ENCODE data around the gene ATP2C2.

The ATP2C2 gene

DNA sequence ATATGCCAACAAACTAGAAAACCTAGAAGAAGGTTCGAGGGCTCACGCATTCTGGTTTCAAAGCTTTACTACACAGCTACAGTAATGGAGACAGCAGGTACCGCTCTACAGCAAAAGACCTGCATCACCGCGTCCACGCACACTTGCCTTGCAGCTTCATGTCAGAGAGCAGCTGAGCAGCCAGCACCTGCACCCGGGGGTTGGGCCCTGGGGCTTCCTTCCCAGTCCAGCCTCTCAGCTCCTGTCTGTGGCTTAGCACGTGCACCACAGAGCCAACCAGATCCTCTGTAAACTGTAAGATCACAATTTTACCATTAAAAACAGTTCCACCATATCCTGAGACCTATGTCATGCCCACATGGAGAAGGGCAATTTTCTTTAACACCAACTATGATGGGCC is 120.8 kb downstream of the ATP2C2 start:
- Histone ChIP-seq H3K9me2 (replicated peaks; ENCODE audit: insufficient read depth, low read length) (no peaks in the 10 kb centered on the region), H3F3A (ENCODE audit: insufficient read depth) (no peaks in the 10 kb centered on the region), H3K27me3 (ENCODE audit: low read length) (no peaks in the 10 kb centered on the region), H3K4me2 (ENCODE audit: low read depth, low read length, poor library complexity, severe bottlenecking) (no peak overlapping the region), H3K36me3 (ENCODE audit: low read length) (peaks cover 15% of the 10 kb centered on the region), H3K4me3 (ENCODE audit: insufficient read depth, low read length, poor library complexity, severe bottlenecking) (no peak overlapping the region), H3K9ac (ENCODE audit: low read length) (no peak overlapping the region), H3K27ac (ENCODE audit: low read depth, low read length) (no peak overlapping the region), H3K79me2 (ENCODE audit: insufficient read depth, low read length) (no peaks in the 10 kb centered on the region), H4K20me1 (ENCODE audit: low read depth, low read length) (no peaks in the 10 kb centered on the region), H2AFZ (ENCODE audit: low read depth, low read length, severe bottlenecking) (no peak overlapping the region), H3K9me3 (ENCODE audit: insufficient read depth, low read length) (peaks cover 12% of the 10 kb centered on the region)
- no peak for TF ChIP-seq EZH2phosphoT487 (conservative IDR thresholded peaks at IDR 0.05; ENCODE audit: low read length)
- TF ChIP-seq, protein P1, sequence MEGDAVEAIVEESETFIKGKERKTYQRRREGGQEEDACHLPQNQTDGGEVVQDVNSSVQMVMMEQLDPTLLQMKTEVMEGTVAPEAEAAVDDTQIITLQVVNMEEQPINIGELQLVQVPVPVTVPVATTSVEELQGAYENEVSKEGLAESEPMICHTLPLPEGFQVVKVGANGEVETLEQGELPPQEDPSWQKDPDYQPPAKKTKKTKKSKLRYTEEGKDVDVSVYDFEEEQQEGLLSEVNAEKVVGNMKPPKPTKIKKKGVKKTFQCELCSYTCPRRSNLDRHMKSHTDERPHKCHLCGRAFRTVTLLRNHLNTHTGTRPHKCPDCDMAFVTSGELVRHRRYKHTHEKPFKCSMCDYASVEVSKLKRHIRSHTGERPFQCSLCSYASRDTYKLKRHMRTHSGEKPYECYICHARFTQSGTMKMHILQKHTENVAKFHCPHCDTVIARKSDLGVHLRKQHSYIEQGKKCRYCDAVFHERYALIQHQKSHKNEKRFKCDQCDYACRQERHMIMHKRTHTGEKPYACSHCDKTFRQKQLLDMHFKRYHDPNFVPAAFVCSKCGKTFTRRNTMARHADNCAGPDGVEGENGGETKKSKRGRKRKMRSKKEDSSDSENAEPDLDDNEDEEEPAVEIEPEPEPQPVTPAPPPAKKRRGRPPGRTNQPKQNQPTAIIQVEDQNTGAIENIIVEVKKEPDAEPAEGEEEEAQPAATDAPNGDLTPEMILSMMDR (IDR thresholded peaks at IDR 0.05; ENCODE audit: insufficient read depth, low read length, poor library complexity, severe bottlenecking) = no peak

DNA sequence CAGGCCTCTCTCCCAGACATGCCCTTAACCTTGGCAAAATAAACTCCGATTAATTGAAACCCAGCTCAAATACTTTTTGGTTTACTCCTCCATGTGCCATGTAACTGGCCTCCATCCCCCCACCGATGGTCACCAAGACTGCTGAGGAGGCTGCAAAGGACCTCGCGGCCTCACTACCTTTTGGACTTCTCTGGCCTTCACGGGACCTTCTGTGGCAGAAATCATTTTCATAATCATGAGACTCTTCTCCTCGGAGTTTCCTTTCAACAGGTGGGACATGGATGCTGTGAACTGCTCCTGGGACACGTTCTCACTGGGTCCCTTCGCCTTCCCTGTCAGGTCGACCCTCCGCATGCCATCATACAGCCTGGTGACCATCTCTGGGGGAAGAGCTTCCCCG is 127.2 kb downstream of the ATP2C2 start:
- H3K27me3 ChIP-seq (ENCODE audit: low read length) = no peaks in the 10 kb centered on the region
- no peak overlapping the region for H2AFZ ChIP-seq (ENCODE audit: low read depth, low read length, severe bottlenecking)
- no peak overlapping the region for H3K4me2 ChIP-seq (ENCODE audit: low read depth, low read length, poor library complexity, severe bottlenecking)
- H3K9ac ChIP-seq (ENCODE audit: low read length) = no peak overlapping the region
- no peaks in the 10 kb centered on the region for H3K9me2 ChIP-seq (replicated peaks; ENCODE audit: insufficient read depth, low read length)
- no peaks in the 10 kb centered on the region for H4K20me1 ChIP-seq (ENCODE audit: low read depth, low read length)
- no peak overlapping the region for H3K4me3 ChIP-seq (ENCODE audit: insufficient read depth, low read length, poor library complexity, severe bottlenecking)
- no peak overlapping the region for H3K27ac ChIP-seq (ENCODE audit: low read depth, low read length)
- no peak for TF ChIP-seq EZH2phosphoT487 (conservative IDR thresholded peaks at IDR 0.05; ENCODE audit: low read length)
- TF ChIP-seq, protein P1 (IDR thresholded peaks at IDR 0.05; ENCODE audit: insufficient read depth, low read length, poor library complexity, severe bottlenecking) = no peak
- H3K36me3 ChIP-seq (ENCODE audit: low read length) = peaks cover 26% of the 10 kb centered on the region
- H3K79me2 ChIP-seq (ENCODE audit: insufficient read depth, low read length) = no peaks in the 10 kb centered on the region
- no peaks in the 10 kb centered on the region for H3F3A ChIP-seq (ENCODE audit: insufficient read depth)
- H3K9me3 ChIP-seq (ENCODE audit: insufficient read depth, low read length) = peaks cover 12% of the 10 kb centered on the region

DNA sequence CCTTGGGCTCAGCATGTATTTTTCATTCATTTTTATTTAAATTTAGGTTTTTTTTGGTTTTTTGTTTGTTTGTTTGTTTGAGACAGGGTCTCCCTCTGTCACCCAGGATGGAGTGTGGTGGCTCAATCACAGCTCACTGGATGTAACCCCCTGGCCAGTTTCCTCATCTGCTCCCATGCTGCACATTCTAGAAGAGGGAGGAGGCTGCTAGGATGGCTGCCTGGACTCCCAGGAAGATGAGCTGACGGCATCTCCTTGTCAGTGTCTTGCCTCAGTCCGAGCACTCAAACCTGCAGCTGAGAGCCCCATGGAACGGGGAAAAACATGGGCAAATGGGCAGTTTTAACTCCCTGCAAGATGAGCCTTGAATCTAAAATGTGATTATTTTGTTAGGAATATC is 128.7 kb downstream of the ATP2C2 start:
- Histone ChIP-seq H3K9me3 (ENCODE audit: insufficient read depth, low read length) (peaks cover 12% of the 10 kb centered on the region), H3K9ac (ENCODE audit: low read length) (no peak overlapping the region), H3K4me2 (ENCODE audit: low read depth, low read length, poor library complexity, severe bottlenecking) (no peak overlapping the region), H3K9me2 (replicated peaks; ENCODE audit: insufficient read depth, low read length) (no peaks in the 10 kb centered on the region), H3F3A (ENCODE audit: insufficient read depth) (no peaks in the 10 kb centered on the region), H3K79me2 (ENCODE audit: insufficient read depth, low read length) (no peaks in the 10 kb centered on the region), H2AFZ (ENCODE audit: low read depth, low read length, severe bottlenecking) (no peak overlapping the region), H3K27me3 (ENCODE audit: low read length) (no peaks in the 10 kb centered on the region), H4K20me1 (ENCODE audit: low read depth, low read length) (no peaks in the 10 kb centered on the region), H3K36me3 (ENCODE audit: low read length) (peaks cover 26% of the 10 kb centered on the region), H3K27ac (ENCODE audit: low read depth, low read length) (no peak overlapping the region), H3K4me3 (ENCODE audit: insufficient read depth, low read length, poor library complexity, severe bottlenecking) (no peak overlapping the region)
- TF ChIP-seq, protein P1 (IDR thresholded peaks at IDR 0.05; ENCODE audit: insufficient read depth, low read length, poor library complexity, severe bottlenecking) = no peak

Measured in SU-DHL-6 (cell line).